AG09319 (cell line): ENCODE data around the gene GAST.

Experiments
- DNase-seq: peaks from one replicate; pipeline ENCODE4 v3.0.0-alpha.2; 2010; ENCODE audit warnings: low read depth; ENCODE audit errors: extremely low read depth
- TF ChIP-seq, protein P1 (sequence below): IDR thresholded peaks from 2 replicates; pipeline ENCODE4 v1.5.1; 2011; ENCODE audit warnings: low read depth, mild to moderate bottlenecking, inconsistent platforms, low read length, moderate library complexity

Gene GAST

DNA sequence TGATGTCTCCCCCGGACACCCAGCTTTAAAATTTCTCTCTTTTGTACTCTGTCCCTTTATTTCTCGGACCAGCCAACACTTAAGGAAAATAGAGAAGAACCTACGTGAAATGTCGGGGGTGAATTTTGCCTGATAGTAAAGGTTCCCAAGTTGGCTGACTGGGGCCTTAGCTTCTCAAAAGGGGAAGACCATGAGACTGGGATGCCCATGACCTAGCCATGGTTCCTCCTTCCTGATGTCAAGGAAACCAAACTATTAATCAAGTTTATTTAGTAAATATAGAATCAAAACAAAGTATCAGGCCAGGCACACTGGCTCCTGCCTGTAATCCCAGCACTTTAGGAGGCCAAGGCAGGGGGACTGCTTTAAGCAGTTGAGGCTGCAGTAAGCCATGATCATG lies 25.9 kb upstream of the GAST start:
- no peak for DNase-seq
- TF ChIP-seq, protein P1, sequence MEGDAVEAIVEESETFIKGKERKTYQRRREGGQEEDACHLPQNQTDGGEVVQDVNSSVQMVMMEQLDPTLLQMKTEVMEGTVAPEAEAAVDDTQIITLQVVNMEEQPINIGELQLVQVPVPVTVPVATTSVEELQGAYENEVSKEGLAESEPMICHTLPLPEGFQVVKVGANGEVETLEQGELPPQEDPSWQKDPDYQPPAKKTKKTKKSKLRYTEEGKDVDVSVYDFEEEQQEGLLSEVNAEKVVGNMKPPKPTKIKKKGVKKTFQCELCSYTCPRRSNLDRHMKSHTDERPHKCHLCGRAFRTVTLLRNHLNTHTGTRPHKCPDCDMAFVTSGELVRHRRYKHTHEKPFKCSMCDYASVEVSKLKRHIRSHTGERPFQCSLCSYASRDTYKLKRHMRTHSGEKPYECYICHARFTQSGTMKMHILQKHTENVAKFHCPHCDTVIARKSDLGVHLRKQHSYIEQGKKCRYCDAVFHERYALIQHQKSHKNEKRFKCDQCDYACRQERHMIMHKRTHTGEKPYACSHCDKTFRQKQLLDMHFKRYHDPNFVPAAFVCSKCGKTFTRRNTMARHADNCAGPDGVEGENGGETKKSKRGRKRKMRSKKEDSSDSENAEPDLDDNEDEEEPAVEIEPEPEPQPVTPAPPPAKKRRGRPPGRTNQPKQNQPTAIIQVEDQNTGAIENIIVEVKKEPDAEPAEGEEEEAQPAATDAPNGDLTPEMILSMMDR, result no peak

- no peak for DNase-seq
- TF ChIP-seq, protein P1, result peak; percentile 22
Measured at GRCh38 chr17:41687828-41688640, 24.1 kb upstream of the GAST start.

DNA sequence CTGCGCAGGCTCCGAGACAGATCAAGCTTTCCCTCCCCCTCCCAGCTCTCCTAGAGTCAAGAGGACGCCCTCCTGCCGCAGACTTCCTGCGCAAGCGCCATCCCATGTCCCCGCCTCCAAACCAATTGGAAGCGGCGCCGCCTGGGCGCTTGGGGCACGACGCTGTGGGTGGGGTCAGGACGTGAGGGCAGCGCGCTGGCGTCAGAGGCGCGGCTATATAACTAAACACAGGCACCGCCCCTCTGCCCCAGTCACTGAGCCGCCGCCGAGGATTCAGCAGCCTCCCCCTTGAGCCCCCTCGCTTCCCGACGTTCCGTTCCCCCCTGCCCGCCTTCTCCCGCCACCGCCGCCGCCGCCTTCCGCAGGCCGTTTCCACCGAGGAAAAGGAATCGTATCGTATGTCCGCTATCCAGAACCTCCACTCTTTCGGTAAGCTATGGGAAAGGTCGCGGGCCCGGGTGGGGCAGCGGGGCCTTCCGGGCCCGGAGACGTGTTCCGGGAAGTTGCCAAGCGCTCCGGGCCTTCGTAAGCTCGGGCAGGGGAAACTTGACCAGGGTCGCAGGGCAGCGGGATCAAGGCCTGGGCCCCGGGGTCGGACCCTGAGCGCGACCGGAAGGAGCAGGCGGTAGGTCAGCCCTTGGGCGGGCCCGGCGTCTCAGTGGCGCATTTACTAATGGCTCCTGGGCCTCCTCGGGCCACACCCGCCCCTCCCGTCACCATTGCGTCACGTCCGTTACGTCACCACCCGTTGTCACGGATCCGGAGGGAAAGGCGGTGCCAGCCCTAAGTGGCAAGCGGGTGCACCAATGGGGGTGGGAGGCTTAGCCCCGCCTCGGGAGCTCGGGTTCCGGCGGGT lies 23.3 kb upstream of the GAST start, which contains the start of gene EIF1:
EIF1 (plus strand) TSS at position 245 of the 856 bp plus-strand sequence; CDS start at position 399, 154 bp downstream.
- TF ChIP-seq, protein P1, result no peak
- DNase-seq, result peak; percentile 100

GRCh38 chr17:41689497-41690299 lies 22.4 kb upstream of the GAST start:
- TF ChIP-seq, protein P1, result peak; percentile 53
- peak; percentile 39 for DNase-seq

GRCh38 chr17:41690497-41690896 lies 21.6 kb upstream of the GAST start:
- DNase-seq, result no peak
- TF ChIP-seq, protein P1, result no peak

GRCh38 chr17:41691031-41691777 lies 20.9 kb upstream of the GAST start:
- TF ChIP-seq, protein P1, result no peak
- DNase-seq, result no peak
